ENCODE results near the gene ENTR1.
A peak's percentile ranks its signal among the peaks of the same experiment; 100 is the strongest.
"Not testable (repeated sequence)": the region's sequence is repeated elsewhere in the genome, so short reads cannot be mapped to it uniquely, and the experiment has no call there.

Gene ENTR1

GRCh38 chr9:136419092-136419420 lies 8.6 kb upstream of the ENTR1 start:
- DNase-seq (ENCODE audit: low spot score), result no peak

GRCh38 chr9:136418182-136419091 lies 8.0 kb upstream of the ENTR1 start:
- no peak for DNase-seq (ENCODE audit: low spot score)

GRCh38 chr9:136416914-136417313 lies 6.5 kb upstream of the ENTR1 start:
- no peak for DNase-seq (ENCODE audit: low spot score)

GRCh38 chr9:136416427-136416826 lies 6.0 kb upstream of the ENTR1 start:
- DNase-seq (ENCODE audit: low spot score), result no peak

- DNase-seq (ENCODE audit: low spot score), result no peak
Measured at GRCh38 chr9:136412962-136413361, 2.5 kb upstream of the ENTR1 start.

- DNase-seq (ENCODE audit: low spot score), result peak; percentile 17
Measured at GRCh38 chr9:136411378-136411777, 964 bp upstream of the ENTR1 start.

GRCh38 chr9:136409557-136410455 lies 608 bp downstream of the ENTR1 start:
- peak; percentile 7 for DNase-seq (ENCODE audit: low spot score)

- DNase-seq (ENCODE audit: low spot score), result no peak
Measured at GRCh38 chr9:136407911-136408310, 2.5 kb downstream of the ENTR1 start.

- not testable (repeated sequence) for DNase-seq (ENCODE audit: low spot score)
Measured at GRCh38 chr9:136407061-136407460, 3.4 kb downstream of the ENTR1 start.

GRCh38 chr9:136405904-136406303 lies 4.5 kb downstream of the ENTR1 start:
- DNase-seq (ENCODE audit: low spot score), result not testable (repeated sequence)

- no peak for DNase-seq (ENCODE audit: low spot score)
Measured at GRCh38 chr9:136405481-136405880, 4.9 kb downstream of the ENTR1 start.

GRCh38 chr9:136404801-136405136 lies 5.6 kb downstream of the ENTR1 start:
- no peak for DNase-seq (ENCODE audit: low spot score)

GRCh38 chr9:136403915-136404800 lies 6.3 kb downstream of the ENTR1 start:
- no peak for DNase-seq (ENCODE audit: low spot score)

- DNase-seq (ENCODE audit: low spot score), result no peak
Measured at GRCh38 chr9:136403538-136403914, 6.9 kb downstream of the ENTR1 start.

GRCh38 chr9:136402067-136402466 lies 8.3 kb downstream of the ENTR1 start:
- no peak for DNase-seq (ENCODE audit: low spot score)

- DNase-seq (ENCODE audit: low spot score), result no peak
Measured at GRCh38 chr9:136401173-136401922, 9.1 kb downstream of the ENTR1 start.

- peak; percentile 92 for DNase-seq (ENCODE audit: low spot score)
Measured at GRCh38 chr9:136400038-136400834, 10.2 kb downstream of the ENTR1 start, which contains the start of gene SNAPC4. Gene SNAPC4 (minus strand): TSS chr9:136400170. CDS start chr9:136398428, 1,742 bp downstream.

- DNase-seq (ENCODE audit: low spot score), result peak; percentile 8
Measured at GRCh38 chr9:136399176-136400037, 11.0 kb downstream of the ENTR1 start.

- DNase-seq (ENCODE audit: low spot score), result no peak
Measured at GRCh38 chr9:136398286-136398685, 12.1 kb downstream of the ENTR1 start.
